Motor neuron (in vitro differentiated cells): Measurements from ENCODE around the gene VOPP1. TPM values are rescaled to one million over a fixed set of nuclear protein-coding genes. Genes with fewer than 3 reads are reported as not detected.

ENCODE experiments used
- ATAC-seq, 8 experiments: fragments of 200-7000 bp; cut with Tn5 transposase; replicated peaks in 6 of 8; 2 replicates each; pipeline ENCODE4 v1.8.0; 2021; ENCODE audit warnings: mild to moderate bottlenecking in 8 of 8, moderate library complexity in 8 of 8
- H3K27ac ChIP-seq, 2 donors: fragments of 250-450 bp; sonication (Bioruptor Pico); 2 replicates each; pipeline ENCODE4 v1.9.0; 2021; ENCODE audit warnings: antibody characterized with exemption in 2 of 2, mild to moderate bottlenecking in 2 of 2, moderate library complexity in 1 of 2
- H3K4me1 ChIP-seq, 2 donors: fragments of 250-450 bp; sonication (Bioruptor Pico); replicated peaks in 1 of 2; 2 replicates each; pipeline ENCODE4 v1.6.1; 2021; ENCODE audit warnings: antibody characterized with exemption in 2 of 2, mild to moderate bottlenecking in 2 of 2, moderate library complexity in 1 of 2
- H3K4me3 ChIP-seq, 5 donors: fragments of 250-450 bp; sonication (Bioruptor Pico); 2 replicates each; pipeline ENCODE4 v1.9.0; 2021; ENCODE audit warnings: antibody characterized with exemption in 5 of 5, mild to moderate bottlenecking in 5 of 5, moderate library complexity in 4 of 5
- WGBS, 10 experiments: fragments of 450-650 bp; shearing (Covaris generic); methylation state at CpG; one replicate each; pipeline ENCODE4 v1.0.0; 2022; 5-methylcytosine and 5-hydroxymethylcytosine counted together
- in situ Hi-C, 9 experiments: fragments of 400-800 bp; cut with MboI; loops; one replicate each; pipeline ENCODE4 v1.15.0; 2021; ENCODE audit warnings: low sequenced_read_pairs in 9 of 9, low pct_unique_long_range_greater_than_20kb in 2 of 9; ENCODE audit not compliant: unreplicated experiment in 9 of 9
- total RNA-seq, 8 experiments: library from RNA; unstranded; fragments of 300-600 nt; gene quantifications; 2 replicates each; pipeline versions ENCODE4 v1.2.3 to v1.2.4, GENCODE V29; 2022

The VOPP1 gene
- total RNA-seq, 8 experiments from 2014 or later, result 43.9 to 131 (median 56.3) TPM

DNA sequence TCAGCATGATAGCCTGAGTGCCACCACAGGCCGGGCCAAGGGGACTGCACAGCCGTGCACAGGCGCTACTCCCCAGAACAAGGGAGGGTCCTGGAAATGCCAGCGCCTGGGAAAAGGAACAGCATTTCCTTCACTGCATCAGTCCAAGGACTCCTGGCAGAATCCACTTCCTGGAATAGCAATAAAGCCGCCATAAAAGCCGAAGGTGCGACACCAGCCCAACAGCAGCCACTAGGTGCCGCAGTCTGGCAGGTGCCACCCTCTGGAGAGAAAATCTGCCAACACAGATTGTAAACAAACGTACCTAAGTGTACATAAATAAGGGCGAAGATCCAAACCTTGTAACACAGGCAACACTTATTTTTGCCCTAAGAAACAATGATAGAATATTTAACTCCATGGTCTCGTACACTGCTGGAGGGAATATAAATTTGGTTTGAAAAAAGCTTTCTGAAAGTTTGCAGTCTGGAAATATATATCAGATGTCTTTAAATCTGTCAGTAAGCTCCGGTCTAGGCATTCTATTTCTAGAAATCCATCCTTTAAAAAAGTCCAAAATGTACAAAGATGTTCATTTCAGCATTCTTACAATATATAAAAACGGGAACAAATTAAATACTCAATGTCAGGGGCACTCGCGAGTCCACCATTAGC is 22.2 kb downstream of the VOPP1 start:
- peaks cover 17 to 23% of the 10 kb centered on the region in 2 donors for H3K4me1 ChIP-seq
- whole genome bisulfite sequencing, 10 experiments, result 53 to 98% (median 91%) methylated on average over 3 to 14 of the region's 15 CpGs; no CpG with 5 or more reads in 2 of the 10 experiments

DNA sequence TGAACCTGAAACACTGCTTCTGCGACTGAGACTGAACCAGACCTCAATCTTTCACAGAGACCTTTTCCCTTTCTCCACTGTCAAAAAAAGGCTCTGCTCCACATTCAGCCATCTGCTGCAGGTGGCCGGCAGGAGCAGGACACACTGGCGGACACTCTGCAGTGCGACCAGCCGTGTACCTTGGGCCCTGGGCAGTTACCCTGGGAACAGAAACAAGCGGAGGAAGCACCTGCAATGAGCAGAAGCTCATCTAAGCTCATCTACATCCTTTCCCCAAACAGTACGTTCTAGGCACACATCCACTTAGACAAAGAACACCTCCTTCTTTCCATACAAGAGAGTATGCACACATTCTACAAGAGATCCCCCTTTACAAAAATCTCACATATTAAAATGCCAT is 22.8 kb downstream of the VOPP1 start:
- in situ Hi-C loops, result no loop called here
- no peak overlapping the region for H3K27ac ChIP-seq
- WGBS, 10 experiments, result 88 to 100% (median 100%) methylated on average over 1 to 3 of the region's 7 CpGs; no CpG with 5 or more reads in 5 of the 10 experiments
- H3K4me3 ChIP-seq, result no peak overlapping the region
- peaks cover 17 to 21% of the 10 kb centered on the region in 2 donors for H3K4me1 ChIP-seq
- ATAC-seq, result no peak

More for the DNA sequence above, 22.2 kb downstream of the VOPP1 start:
- in situ Hi-C loops, result loop anchor here in 2 of 9 experiments (25.0 kb wide), 2 partner anchors 88 to 263 kb away; no protein-coding TSS in a partner anchor
- no peak for ATAC-seq
- H3K27ac ChIP-seq, result no peak overlapping the region
- no peak overlapping the region for H3K4me3 ChIP-seq

DNA sequence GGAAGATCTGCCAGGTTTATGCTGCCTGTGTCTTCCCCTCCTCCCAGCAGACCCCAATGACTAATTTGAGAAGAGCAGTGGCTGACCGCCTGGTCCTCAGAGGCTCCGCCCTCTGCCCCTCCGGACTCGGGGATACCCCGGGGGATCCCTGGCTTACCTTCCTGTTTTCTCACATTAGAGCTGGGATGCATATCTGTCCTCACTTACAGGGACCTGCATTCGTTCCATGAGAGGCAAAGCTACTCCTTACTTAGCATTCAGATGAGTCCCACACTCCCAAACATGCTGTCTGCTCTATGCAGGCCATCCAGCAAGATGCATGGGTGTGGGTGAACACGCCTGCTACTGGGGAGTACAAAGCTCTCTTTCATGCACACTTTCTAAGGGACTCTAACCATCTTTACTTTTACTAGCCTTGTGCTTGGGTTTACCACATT is 24.0 kb downstream of the VOPP1 start:
- ATAC-seq, result peak in 3 of 8 experiments; percentile 32 to 63 (median 42)
- Histone ChIP-seq H3K27ac (no peak overlapping the region), H3K4me3 (no peak overlapping the region), H3K4me1 (peaks cover 14 to 15% of the 10 kb centered on the region in 2 donors)
- in situ Hi-C loops, result no loop called here
- WGBS, 10 experiments, result 20 to 100% (median 80%) methylated on average over 1 to 6 of the region's 7 CpGs; no CpG with 5 or more reads in 3 of the 10 experiments

DNA sequence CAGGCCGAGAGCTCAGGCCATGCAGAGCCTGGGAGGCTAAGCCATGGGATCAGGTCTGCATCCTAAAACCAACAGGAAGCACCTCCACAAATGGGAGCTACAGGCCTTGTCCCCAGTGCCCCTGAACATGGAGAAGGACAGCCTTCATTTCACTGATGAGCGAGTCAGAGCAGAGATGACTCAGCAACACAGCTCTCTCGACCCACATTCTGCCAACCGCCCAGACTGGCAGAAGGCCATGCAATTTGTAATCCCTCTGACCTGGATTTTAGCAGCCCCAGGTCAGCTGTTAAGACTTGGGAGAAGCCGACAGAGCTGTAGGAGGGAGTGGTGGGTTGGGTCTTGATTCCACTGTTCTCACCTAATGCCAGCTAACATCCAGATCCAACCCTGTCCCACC is 25.5 kb downstream of the VOPP1 start:
- in situ Hi-C loops, result no loop called here
- H3K4me3 ChIP-seq, result no peak overlapping the region
- peak in 6 of 8 experiments; percentile 49 to 90 (median 64) for ATAC-seq
- WGBS, 10 experiments, result 6 to 86% (median 83%) methylated on average over 1 to 2 of the region's 5 CpGs; no CpG with 5 or more reads in 7 of the 10 experiments
- peaks cover under 1% of the 10 kb centered on the region in 2 donors for H3K4me1 ChIP-seq
- no peak overlapping the region for H3K27ac ChIP-seq

DNA sequence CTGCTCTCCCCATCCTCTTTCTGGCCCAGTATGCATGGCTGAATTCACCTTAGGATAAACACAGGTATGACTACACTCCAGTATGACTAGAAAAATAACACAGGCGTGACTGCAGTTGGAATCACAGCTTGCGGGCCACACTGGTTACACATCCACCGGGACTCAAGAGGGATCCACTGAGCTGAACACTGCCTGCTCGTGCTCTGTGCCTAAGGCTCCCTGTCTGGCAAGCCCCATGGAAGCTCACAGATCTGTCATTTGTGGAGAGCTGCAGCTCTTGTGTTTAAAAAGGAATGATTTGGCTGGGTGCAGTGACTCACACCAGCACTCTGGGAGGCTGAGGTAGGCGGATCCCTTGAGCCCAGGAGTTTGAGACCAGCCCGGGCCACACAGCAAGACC is 26.8 kb downstream of the VOPP1 start:
- Histone ChIP-seq H3K4me1 (no peaks in the 10 kb centered on the region), H3K4me3 (no peak overlapping the region), H3K27ac (no peak overlapping the region)
- in situ Hi-C loops, result no loop called here
- WGBS, 10 experiments, result 60 to 100% (median 93%) methylated on average over 1 to 4 of the region's 6 CpGs; no CpG with 5 or more reads in 4 of the 10 experiments
- ATAC-seq, result peak in 3 of 8 experiments; percentile 10 to 84 (median 30)

DNA sequence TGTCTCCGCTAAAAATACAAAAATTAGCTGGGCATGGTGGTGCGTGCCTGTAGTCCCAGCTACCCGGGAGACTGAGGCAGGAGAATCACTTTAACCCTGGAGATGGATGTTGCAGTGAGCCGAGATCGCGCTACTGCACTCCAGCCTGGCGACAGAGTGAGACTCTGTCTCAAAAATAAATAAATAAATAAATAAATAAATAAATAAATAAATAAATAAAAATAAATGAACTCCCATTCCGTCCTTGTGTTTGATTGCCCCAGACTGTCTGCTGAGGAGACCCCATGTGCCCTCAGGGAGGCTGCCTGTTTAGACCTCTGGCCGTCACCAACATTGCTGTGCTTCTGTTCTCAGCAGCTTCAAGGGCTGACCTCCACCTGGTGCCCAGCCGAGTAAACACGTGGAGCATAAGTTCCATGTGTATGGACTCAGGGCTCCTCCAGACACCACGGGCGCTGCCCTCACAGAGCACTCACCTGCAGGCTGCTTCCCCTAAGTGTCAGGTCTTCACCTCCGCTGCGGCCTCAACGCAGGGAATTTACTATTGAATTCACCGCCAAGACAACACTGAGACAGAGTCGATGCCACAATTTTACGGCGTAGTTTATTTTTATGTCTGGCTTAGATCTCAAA is 32.0 kb downstream of the VOPP1 start:
- WGBS, 10 experiments, result 85 to 100% (median 96%) methylated on average over 4 to 14 of the region's 20 CpGs
- in situ Hi-C loops, result no loop called here
- H3K4me3 ChIP-seq, result no peak overlapping the region
- no peak for ATAC-seq
- no peak overlapping the region for H3K27ac ChIP-seq
- peaks cover 2 to 7% of the 10 kb centered on the region in 2 donors for H3K4me1 ChIP-seq

DNA sequence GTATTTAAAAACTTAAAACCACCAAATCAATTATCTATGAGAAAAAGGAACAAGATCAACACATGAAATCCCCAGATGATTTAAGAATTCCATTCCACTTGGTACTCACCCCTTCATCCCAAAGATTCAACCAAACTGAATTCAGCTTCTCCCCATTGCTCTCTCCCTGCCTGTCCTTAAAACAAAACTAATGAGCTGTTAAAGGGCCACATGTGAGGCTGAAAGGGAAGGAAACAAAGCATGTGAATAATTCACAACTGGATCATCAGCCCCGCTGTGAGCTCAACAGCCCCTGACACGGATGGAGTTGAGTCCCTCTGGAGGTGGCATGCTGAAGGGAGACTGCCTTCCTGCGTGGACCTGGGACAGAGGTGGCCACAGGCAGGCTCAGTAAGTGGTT is 32.9 kb downstream of the VOPP1 start:
- Histone ChIP-seq H3K4me3 (no peak overlapping the region), H3K4me1 (peaks cover 3 to 7% of the 10 kb centered on the region in 2 donors), H3K27ac (no peak overlapping the region)
- ATAC-seq, result peak in 5 of 8 experiments; percentile 38 to 69 (median 62)
- in situ Hi-C loops, result no loop called here
- 8 to 94% (median 39%) methylated on average over 1 to 3 of the region's 3 CpGs; no CpG with 5 or more reads in 6 of the 10 experiments for WGBS, 10 experiments

DNA sequence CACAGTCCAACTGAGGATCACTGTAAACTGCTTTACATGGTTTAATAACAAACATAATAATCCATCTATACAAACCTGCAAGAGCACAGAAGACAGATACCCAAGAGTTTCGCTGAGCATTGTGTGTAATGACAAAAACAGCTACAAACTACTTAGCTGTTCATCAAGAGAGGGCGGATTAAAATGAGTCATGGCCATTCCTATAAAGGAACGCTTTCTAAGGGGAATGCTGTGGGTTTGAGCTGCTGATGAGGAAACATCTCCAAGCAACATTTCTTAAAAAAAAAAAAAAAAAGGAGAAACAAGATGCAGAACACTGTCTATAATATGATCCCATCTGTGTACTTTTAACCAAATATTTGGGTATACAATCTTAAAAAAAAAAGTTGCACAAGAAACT is 33.8 kb downstream of the VOPP1 start:
- Histone ChIP-seq H3K27ac (no peak overlapping the region), H3K4me3 (no peak overlapping the region), H3K4me1 (peaks cover 5 to 11% of the 10 kb centered on the region in 2 donors)
- in situ Hi-C loops, result no loop called here
- peak in 2 of 8 experiments; percentile 23 to 37 for ATAC-seq
- WGBS, 10 experiments, result 20 to 96% (median 69%) methylated on average over 1 to 3 of the region's 3 CpGs; no CpG with 5 or more reads in 2 of the 10 experiments

DNA sequence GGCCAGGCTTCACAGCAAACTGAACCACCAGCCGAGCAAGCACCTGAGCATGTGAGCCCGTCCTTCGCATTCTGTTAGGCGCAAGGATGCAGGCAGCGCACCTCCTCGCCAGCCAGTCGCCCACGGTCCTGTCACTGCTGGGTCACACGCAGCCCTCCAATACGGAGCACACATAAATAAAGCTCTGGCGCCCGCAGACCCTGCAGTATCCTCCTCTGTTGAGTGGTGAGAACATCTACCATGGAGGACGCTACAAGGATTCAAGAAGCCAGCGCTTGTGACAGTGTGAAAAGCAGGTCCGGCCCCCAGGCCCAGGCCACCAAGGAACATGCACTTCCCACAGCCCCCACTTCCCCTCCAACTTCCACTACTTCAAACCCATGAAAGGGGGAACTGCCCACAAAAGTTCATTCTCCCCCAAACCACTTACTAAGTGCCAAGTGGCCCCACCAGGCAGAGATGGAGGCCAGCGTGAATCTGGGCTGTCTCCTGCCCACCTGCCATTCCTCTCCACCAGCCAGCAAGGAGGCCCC is 34.8 kb downstream of the VOPP1 start:
- no peak for ATAC-seq
- Histone ChIP-seq H3K4me3 (no peak overlapping the region), H3K27ac (no peak overlapping the region), H3K4me1 (peaks cover 5 to 12% of the 10 kb centered on the region in 2 donors)
- WGBS, 10 experiments, result 93 to 100% (median 100%) methylated on average over 1 to 8 of the region's 16 CpGs; no CpG with 5 or more reads in 5 of the 10 experiments
- in situ Hi-C loops, result no loop called here

DNA sequence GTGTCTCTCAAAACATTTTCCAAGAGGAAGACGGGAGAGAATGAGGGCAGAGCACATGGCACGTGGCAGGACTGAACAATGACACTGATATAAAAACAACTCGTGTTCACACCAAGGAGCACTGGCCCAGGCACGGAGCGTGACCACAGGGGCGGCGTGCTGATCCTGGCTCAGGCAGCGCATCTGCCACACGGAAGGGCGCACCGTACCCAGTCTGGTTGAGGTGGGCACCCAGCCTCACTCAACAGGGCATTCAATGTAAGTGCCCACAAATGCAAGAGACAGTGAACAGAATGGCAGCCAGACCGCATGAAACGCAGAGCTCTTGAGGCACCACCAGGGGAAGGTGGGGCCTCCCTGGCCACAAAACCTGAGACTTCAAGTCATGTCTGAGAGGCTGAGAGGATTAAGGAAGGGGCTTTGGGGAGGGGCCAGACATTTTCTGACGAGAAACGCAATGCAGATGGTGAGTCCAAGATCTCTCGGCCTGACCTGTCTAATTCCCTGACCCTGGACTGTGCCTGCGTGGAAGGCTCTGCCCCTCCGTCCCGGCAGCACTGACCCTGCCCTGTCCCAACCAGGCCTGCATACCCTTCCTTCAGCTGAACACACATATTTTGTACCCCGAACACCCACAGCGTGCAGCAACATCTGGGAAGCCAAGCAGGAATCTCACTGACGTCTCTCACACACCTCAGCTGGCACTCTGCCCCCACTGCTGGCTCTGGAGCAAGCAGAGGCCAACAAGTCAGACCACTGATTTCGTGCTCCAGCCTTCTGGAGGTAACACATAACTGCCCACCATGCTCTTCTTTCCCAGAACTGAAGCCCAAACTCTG is 35.5 kb downstream of the VOPP1 start:
- H3K4me3 ChIP-seq, result no peak overlapping the region
- ATAC-seq, result no peak
- H3K27ac ChIP-seq, result no peak overlapping the region
- peaks cover 5 to 12% of the 10 kb centered on the region in 2 donors for H3K4me1 ChIP-seq
- WGBS, 10 experiments, result 87 to 100% (median 92%) methylated on average over 2 to 10 of the region's 23 CpGs; no CpG with 5 or more reads in 3 of the 10 experiments
- in situ Hi-C loops, result no loop called here

DNA sequence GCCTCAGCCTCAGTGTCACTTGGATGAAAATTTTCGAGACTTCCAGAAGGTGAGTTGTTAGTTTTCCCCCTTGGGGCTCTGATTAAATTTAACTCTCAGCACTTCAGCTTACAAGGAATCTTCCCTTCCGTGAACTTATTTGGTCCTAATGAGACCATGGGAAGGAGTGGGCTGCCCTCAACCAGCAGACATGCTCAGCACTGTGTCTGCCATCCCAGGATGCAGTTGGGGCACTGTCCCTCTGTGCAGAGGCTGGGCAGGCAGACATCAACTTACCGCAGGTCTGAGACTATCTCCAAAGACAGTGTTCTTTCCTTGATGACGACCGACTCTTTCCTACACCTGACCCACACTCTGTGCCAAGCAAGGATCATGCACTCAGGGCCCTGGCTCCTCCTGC is 36.7 kb downstream of the VOPP1 start:
- in situ Hi-C loops, result no loop called here
- ATAC-seq, result no peak
- H3K27ac ChIP-seq, result no peak overlapping the region
- WGBS, 10 experiments, result 86 to 100% (median 100%) methylated on average over 1 to 5 of the region's 5 CpGs; no CpG with 5 or more reads in 4 of the 10 experiments
- no peak overlapping the region for H3K4me3 ChIP-seq
- H3K4me1 ChIP-seq, result peaks cover 5 to 12% of the 10 kb centered on the region in 2 donors

DNA sequence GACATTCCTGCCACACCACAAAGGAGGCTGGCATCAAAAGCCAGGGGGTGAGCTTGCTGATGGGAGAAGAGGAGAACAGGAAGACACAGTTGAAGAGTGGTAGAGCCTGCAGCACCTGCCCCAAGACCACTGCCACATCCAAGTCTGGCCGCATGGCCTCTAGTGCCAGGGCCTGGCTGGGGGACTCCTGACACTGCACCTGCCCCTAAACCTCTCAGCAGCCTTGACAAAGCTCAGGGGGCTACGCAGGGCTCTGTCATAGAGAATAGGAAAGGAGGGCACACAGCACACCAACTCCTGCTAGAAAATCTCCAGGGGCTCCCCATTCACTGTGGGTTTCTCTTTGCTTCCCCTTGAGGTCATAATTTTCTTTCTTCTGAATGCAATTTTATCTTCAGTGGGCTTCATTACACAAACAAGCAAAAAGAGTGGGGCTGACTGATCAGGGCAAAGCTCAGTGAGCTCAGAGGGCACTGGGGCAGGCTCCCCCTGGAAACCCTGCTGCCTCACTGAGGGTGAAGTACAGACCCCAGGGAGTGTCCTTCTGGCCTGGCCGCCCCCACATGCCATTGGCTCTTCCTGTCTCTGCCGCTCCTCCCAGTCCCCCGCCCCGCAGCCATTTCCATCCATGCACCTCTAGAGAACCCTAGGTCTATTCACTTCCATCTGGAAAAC is 37.2 kb downstream of the VOPP1 start:
- H3K27ac ChIP-seq, result no peak overlapping the region
- in situ Hi-C loops, result no loop called here
- ATAC-seq, result no peak
- peaks cover 5 to 12% of the 10 kb centered on the region in 2 donors for H3K4me1 ChIP-seq
- 50 to 83% (median 70%) methylated on average over 2 to 4 of the region's 6 CpGs; no CpG with 5 or more reads in 7 of the 10 experiments for WGBS, 10 experiments
- no peak overlapping the region for H3K4me3 ChIP-seq
